Caco-2 (cell line): ENCODE measurements around the gene S100PBP. TPM values are rescaled to one million over a fixed set of nuclear protein-coding genes. Genes with fewer than 3 reads are reported as not detected.

Experiments used
- BruUV-seq: library from RNA; stranded (reverse); fragments of 400-500 nt; replicated peaks from 2 replicates; lab custom pipeline; 2021; lab: Mats Ljungman, UMichigan
- CTCF ChIA-PET: fragments of 300-600 bp; sonication (Branson Sonifier 250); formaldehyde crosslinking; loops from one replicate; lab custom pipeline; 2022; ENCODE audit warnings: antibody characterized with exemption; lab: Charles Lee
- POLR2A ChIA-PET: fragments of 300-600 bp; sonication (Branson Sonifier 250); formaldehyde crosslinking; loops from one replicate; lab custom pipeline; 2022; ENCODE audit warnings: antibody characterized with exemption; lab: Charles Lee
- DNase-seq, 2 experiments: peaks; one replicate each; pipeline versions ENCODE4 v3.0.0 to v3.0.0-alpha.2; 2020 to 2022
- H3K27me3 ChIP-seq: replicated peaks from 2 replicates; pipeline ENCODE4 v1.6.0; 2011; ENCODE audit warnings: low read length; ENCODE audit not compliant: control insufficient read depth, insufficient read depth
- H3K36me3 ChIP-seq: 2 replicates; pipeline ENCODE4 v1.5.1; 2011; ENCODE audit warnings: low read length; ENCODE audit not compliant: control insufficient read depth, insufficient read depth
- H3K4me1 ChIP-seq: fragments of 250-450 bp; sonication (Bioruptor Pico); 2 replicates; pipeline ENCODE4 v1.5.1; 2020; ENCODE audit warnings: mild to moderate bottlenecking
- H3K4me3 ChIP-seq: 2 replicates; pipeline ENCODE4 v1.5.1; 2011; ENCODE audit warnings: low read depth, mild to moderate bottlenecking, control low read depth, low read length
- H3K9me3 ChIP-seq: fragments of 250-450 bp; sonication (Bioruptor Pico); 2 replicates; pipeline ENCODE4 v1.5.1; 2020; ENCODE audit warnings: mild to moderate bottlenecking, moderate library complexity
- H3K27ac Mint-ChIP-seq: one replicate; pipeline ENCODE4 v1.8.0; 2022; ENCODE audit warnings: mixed read lengths; ENCODE audit not compliant: unreplicated experiment
- H3K27me3 Mint-ChIP-seq: one replicate; pipeline ENCODE4 v1.8.0; 2022; ENCODE audit warnings: mixed read lengths; ENCODE audit not compliant: insufficient read depth, unreplicated experiment
- H3K36me3 Mint-ChIP-seq: one replicate; pipeline ENCODE4 v1.8.0; 2022; ENCODE audit warnings: mild to moderate bottlenecking, mixed read lengths; ENCODE audit not compliant: insufficient read depth, unreplicated experiment
- H3K4me1 Mint-ChIP-seq: one replicate; pipeline ENCODE4 v1.8.0; 2022; ENCODE audit warnings: low read depth, mixed read lengths; ENCODE audit not compliant: unreplicated experiment
- H3K4me3 Mint-ChIP-seq: one replicate; pipeline ENCODE4 v1.8.0; 2022; ENCODE audit warnings: mild to moderate bottlenecking, moderate library complexity, mixed read lengths; ENCODE audit not compliant: unreplicated experiment
- H3K9me3 Mint-ChIP-seq: one replicate; pipeline ENCODE4 v1.8.0; 2022; ENCODE audit warnings: mixed read lengths; ENCODE audit not compliant: unreplicated experiment
- intact Hi-C: fragments of 100-400 bp; cut with micrococcal nuclease; formaldehyde crosslinking; loops from one replicate; pipeline ENCODE4 v1.10.0; 2022; ENCODE audit not compliant: unreplicated experiment
- total RNA-seq: library from RNA; stranded (reverse); gene quantifications from 2 replicates; pipeline ENCODE4 v1.2.3, GENCODE V29; 2022
- TF ChIP-seq, protein P1 (sequence below), 2 experiments: fragments of 200-600 bp in 1 of 2; IDR thresholded peaks; 1 replicate in 1 of 2; 2 replicates in 1 of 2; pipeline versions ENCODE4 v1.5.1 to v1.8.0; 2011 to 2022; ENCODE audit warnings: antibody characterized with exemption in 1 of 2, control low read depth in 1 of 2, inconsistent platforms in 1 of 2, low read depth in 1 of 2, low read length in 1 of 2, mild to moderate bottlenecking in 1 of 2, moderate library complexity in 1 of 2; ENCODE audit not compliant: insufficient read depth in 1 of 2, severe bottlenecking in 1 of 2, unreplicated experiment in 1 of 2

Gene S100PBP
- total RNA-seq, 1 experiment from 2014 or later: 23.8 TPM

DNA sequence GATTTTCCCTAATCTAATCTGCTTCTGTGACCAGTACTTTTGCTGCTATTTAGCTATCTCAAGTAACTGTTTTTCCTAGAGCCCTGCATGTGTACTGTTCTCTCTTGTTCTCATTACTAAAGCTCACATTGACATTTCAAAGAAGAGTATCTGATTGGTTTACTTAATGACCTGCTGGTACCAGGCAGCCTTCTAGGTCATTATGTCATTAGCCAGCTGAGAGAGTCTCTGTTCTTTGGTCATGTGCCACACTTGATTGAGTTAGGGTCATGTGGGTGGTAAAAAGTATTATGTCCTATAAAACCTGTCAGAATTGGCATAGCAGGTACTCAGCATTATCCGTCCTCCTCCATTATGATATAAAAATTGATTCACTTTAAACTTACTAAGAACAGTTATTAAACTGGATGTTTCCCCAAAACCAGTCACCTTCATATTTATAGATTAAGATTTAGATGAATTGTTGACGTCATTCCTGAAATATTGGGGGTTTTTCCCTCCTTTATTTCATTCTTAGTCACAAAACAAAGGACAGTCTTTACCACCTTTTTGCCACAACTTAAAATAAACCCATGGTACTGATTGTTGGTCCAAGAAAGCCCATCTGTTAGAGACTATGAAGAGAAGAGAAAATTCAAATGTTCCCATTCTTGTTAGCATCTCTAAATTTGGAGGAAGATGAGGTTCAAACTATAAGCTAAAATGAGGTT, 31.1 kb downstream of the S100PBP start:
- TF ChIP-seq, protein P1, sequence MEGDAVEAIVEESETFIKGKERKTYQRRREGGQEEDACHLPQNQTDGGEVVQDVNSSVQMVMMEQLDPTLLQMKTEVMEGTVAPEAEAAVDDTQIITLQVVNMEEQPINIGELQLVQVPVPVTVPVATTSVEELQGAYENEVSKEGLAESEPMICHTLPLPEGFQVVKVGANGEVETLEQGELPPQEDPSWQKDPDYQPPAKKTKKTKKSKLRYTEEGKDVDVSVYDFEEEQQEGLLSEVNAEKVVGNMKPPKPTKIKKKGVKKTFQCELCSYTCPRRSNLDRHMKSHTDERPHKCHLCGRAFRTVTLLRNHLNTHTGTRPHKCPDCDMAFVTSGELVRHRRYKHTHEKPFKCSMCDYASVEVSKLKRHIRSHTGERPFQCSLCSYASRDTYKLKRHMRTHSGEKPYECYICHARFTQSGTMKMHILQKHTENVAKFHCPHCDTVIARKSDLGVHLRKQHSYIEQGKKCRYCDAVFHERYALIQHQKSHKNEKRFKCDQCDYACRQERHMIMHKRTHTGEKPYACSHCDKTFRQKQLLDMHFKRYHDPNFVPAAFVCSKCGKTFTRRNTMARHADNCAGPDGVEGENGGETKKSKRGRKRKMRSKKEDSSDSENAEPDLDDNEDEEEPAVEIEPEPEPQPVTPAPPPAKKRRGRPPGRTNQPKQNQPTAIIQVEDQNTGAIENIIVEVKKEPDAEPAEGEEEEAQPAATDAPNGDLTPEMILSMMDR (IDR thresholded peaks at IDR 0.05; ENCODE audit: insufficient read depth in 1 of 2, low read depth in 1 of 2, low read length in 1 of 2, severe bottlenecking in 1 of 2, unreplicated experiment in 1 of 2): no peak
- H3K27me3 Mint-ChIP-seq: no peaks in the 10 kb centered on the region
- H3K4me3 Mint-ChIP-seq: no peak overlapping the region
- no peak for DNase-seq
- H3K9me3 Mint-ChIP-seq: no peaks in the 10 kb centered on the region
- ChIA-PET POLR2A (no interaction called here), CTCF (no interaction called here)
- no peaks in the 10 kb centered on the region for H3K4me1 ChIP-seq
- BruUV-seq: no TSS peak
- no peaks in the 10 kb centered on the region for H3K4me1 Mint-ChIP-seq
- intact Hi-C loops: no loop called here
- no peaks in the 10 kb centered on the region for H3K36me3 Mint-ChIP-seq
- H3K27ac Mint-ChIP-seq: no peak overlapping the region
- H3K36me3 ChIP-seq: no peaks in the 10 kb centered on the region
- no peaks in the 10 kb centered on the region for H3K9me3 ChIP-seq
- no peaks in the 10 kb centered on the region for H3K27me3 ChIP-seq
- H3K4me3 ChIP-seq: no peak overlapping the region

DNA sequence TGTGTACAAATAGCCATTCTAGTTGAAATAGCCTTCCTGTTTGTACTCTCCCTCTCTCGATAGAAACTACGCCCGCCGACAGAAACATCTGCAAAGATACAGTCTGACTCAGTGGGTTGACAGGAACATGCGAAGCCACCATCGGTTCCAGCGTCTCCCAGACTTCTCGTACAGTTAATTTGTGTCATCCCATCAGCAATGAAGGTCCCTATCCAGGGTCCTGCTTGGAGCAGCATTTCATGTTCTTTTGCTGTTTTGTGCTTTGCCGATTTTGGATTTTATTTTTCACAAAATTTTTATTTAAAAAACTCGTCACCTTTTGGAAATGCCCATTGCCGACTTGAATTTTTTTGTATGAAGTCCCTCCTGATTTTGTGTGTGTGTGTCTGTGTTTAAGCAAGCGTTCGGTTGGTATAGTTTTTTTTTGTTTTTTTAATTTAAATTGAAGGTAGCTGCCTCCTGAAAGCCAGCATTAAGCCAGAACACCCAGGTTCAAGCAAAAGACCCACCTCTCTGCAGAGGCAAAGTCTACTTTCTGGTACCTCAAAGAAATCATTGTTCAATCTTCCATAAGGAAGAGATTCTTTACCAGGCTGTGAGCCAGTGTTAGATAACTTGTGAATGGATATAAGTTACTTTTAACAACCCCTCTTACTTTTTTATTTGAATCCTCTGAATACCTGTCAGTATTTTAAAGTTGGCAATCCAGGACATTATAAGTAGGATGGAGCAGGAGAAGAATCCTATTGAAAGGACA, 38.6 kb downstream of the S100PBP start:
- no peak overlapping the region for H3K4me3 Mint-ChIP-seq
- H3K4me1 ChIP-seq: no peaks in the 10 kb centered on the region
- TF ChIP-seq, protein P1 (IDR thresholded peaks at IDR 0.05; ENCODE audit: insufficient read depth in 1 of 2, low read depth in 1 of 2, low read length in 1 of 2, severe bottlenecking in 1 of 2, unreplicated experiment in 1 of 2): no peak
- no peak for DNase-seq
- no peaks in the 10 kb centered on the region for H3K27me3 Mint-ChIP-seq
- no peak overlapping the region for H3K4me3 ChIP-seq
- H3K9me3 Mint-ChIP-seq: no peaks in the 10 kb centered on the region
- no TSS peak for BruUV-seq
- H3K36me3 ChIP-seq: no peaks in the 10 kb centered on the region
- intact Hi-C loops: no loop called here
- peaks cover 4% of the 10 kb centered on the region for H3K36me3 Mint-ChIP-seq
- H3K27me3 ChIP-seq: no peaks in the 10 kb centered on the region
- no peak overlapping the region for H3K27ac Mint-ChIP-seq
- CTCF ChIA-PET: no interaction called here
- H3K9me3 ChIP-seq: no peaks in the 10 kb centered on the region
- H3K4me1 Mint-ChIP-seq: no peaks in the 10 kb centered on the region
- POLR2A ChIA-PET: no interaction called here

DNA sequence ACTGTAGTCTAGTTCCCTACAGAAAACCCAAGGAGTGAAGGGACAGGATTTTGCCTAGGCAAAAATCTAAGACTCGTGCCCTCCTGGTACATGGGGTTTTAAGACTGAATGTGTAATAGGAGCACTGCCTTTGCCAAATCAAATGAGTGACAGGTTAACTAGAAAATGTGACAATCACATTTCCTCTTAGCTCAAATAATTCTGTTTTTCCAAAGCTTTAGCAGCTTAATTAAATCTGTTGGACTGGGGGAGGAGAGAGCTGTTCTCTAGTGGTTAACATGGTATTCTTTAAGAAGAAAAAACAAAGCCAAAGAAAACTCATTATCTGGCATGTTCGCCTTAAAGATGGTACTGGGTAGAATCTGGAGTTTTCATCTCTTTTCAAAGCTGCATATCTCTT, 40.7 kb downstream of the S100PBP start:
- ChIA-PET POLR2A (no interaction called here), CTCF (interaction anchor here (1.2 kb wide), 1 partner anchor 19 kb away, joined by 3 read pairs; no protein-coding TSS in a partner anchor)
- TF ChIP-seq, protein P1 (IDR thresholded peaks at IDR 0.05; ENCODE audit: insufficient read depth in 1 of 2, low read depth in 1 of 2, low read length in 1 of 2, severe bottlenecking in 1 of 2, unreplicated experiment in 1 of 2): no peak
- Mint-ChIP-seq H3K4me1 (no peaks in the 10 kb centered on the region), H3K27ac (no peak overlapping the region), H3K36me3 (peaks cover 4% of the 10 kb centered on the region), H3K27me3 (no peaks in the 10 kb centered on the region), H3K9me3 (no peaks in the 10 kb centered on the region), H3K4me3 (no peak overlapping the region)
- Histone ChIP-seq H3K4me3 (no peak overlapping the region), H3K36me3 (no peaks in the 10 kb centered on the region), H3K4me1 (no peaks in the 10 kb centered on the region), H3K9me3 (no peaks in the 10 kb centered on the region), H3K27me3 (no peaks in the 10 kb centered on the region)
- intact Hi-C loops: no loop called here
- DNase-seq: no peak
- BruUV-seq: no TSS peak
